Measurements from ENCODE around the gene CELF2.

GRCh38 chr10:11140963-11141362 is 123.3 kb downstream of the CELF2 start:
- TF ChIP-seq CTCF (IDR thresholded peaks at IDR 0.05; ENCODE audit: poor library complexity) (no peak), EZH2phosphoT487 (IDR thresholded peaks at IDR 0.05; ENCODE audit: low read depth, severe bottlenecking, unreplicated experiment) (no peak), EZH2 (IDR thresholded peaks at IDR 0.05; ENCODE audit: borderline replicate concordance) (no peak)

Data from hepatocyte (in vitro differentiated cells).